Gastroesophageal sphincter (tissue), 3 donors: Measurements from ENCODE around the gene MGRN1.

Experiments
- POLR2A ChIP-seq, 2 donors: fragments of 450-650 bp; IDR thresholded peaks; one replicate each; pipeline ENCODE4 v1.6.1; 2017; ENCODE audit warnings: antibody characterized with exemption in 2 of 2, mild to moderate bottlenecking in 2 of 2, moderate library complexity in 1 of 2
- POLR2AphosphoS5 ChIP-seq: sonication (generic); formaldehyde crosslinking; IDR thresholded peaks from one replicate; pipeline ENCODE4 v1.6.1; 2017; ENCODE audit warnings: antibody characterized with exemption
- TF ChIP-seq, protein P1 (sequence below), 4 experiments: fragments of 200-600 bp in 2 of 4; fragments of 450-650 bp in 2 of 4; sonication (generic) in 1 of 4; IDR thresholded peaks; one replicate each; pipeline ENCODE4 v1.5.1; 2017 to 2019; ENCODE audit warnings: antibody characterized with exemption in 4 of 4, mild to moderate bottlenecking in 2 of 4, moderate library complexity in 2 of 4

DNA sequence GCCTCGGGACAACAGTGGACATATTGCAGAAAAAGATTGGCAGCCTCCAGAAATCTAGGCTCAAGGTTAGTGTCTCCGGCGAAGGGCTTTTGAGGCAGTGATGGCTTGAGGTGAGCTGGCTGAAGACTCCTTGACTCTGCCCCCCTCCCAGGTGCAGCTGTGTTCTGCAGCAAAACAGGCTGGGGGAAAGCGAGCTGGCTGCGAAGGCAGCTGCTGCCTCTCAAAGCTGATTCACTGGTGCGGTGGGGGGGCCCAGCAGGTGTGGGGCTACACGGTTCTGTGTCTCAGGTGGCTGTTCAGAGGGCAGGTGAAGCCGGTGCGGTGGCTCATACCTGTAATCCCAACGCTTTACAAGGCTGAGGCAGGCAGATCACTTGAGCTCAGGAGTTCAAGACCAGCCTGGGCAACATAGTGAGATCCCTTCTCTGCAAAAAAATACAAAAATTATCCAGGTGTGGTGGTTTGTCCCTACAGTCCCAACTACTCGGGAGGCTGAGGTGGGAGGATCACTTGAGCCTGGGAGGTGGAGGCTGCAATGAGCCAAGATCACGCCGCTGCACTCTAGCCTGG is 45.6 kb upstream of the MGRN1 start:
- TF ChIP-seq, protein P1, sequence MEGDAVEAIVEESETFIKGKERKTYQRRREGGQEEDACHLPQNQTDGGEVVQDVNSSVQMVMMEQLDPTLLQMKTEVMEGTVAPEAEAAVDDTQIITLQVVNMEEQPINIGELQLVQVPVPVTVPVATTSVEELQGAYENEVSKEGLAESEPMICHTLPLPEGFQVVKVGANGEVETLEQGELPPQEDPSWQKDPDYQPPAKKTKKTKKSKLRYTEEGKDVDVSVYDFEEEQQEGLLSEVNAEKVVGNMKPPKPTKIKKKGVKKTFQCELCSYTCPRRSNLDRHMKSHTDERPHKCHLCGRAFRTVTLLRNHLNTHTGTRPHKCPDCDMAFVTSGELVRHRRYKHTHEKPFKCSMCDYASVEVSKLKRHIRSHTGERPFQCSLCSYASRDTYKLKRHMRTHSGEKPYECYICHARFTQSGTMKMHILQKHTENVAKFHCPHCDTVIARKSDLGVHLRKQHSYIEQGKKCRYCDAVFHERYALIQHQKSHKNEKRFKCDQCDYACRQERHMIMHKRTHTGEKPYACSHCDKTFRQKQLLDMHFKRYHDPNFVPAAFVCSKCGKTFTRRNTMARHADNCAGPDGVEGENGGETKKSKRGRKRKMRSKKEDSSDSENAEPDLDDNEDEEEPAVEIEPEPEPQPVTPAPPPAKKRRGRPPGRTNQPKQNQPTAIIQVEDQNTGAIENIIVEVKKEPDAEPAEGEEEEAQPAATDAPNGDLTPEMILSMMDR (IDR thresholded peaks at IDR 0.05) = no peak
- TF ChIP-seq POLR2A (IDR thresholded peaks at IDR 0.05) (no peak), POLR2AphosphoS5 (no peak)
